HPDE6-E6E7 (cell line): ENCODE measurements around the gene OVAAL.
A peak's percentile ranks its signal among the peaks of the same experiment; 100 is the strongest.

Source experiments
- DNase-seq: peaks from one replicate; pipeline ENCODE4 v3.0.0; 2011; ENCODE audit warnings: missing footprints; ENCODE audit errors: extremely low spot score

OVAAL gene

GRCh38 chr1:180606155-180606554, 47.4 kb downstream of the OVAAL start:
- no peak for DNase-seq

- DNase-seq, result no peak
These were observed 51.1 kb downstream of the OVAAL start for GRCh38 chr1:180609643-180610555.

- DNase-seq, result no peak
These were observed 51.8 kb downstream of the OVAAL start for GRCh38 chr1:180610556-180611015.

GRCh38 chr1:180611016-180611930, 52.5 kb downstream of the OVAAL start:
- peak; percentile 38 for DNase-seq

- DNase-seq, result no peak
These were observed 53.9 kb downstream of the OVAAL start for GRCh38 chr1:180612632-180613031.

GRCh38 chr1:180614730-180615129, 56.0 kb downstream of the OVAAL start:
- no peak for DNase-seq

GRCh38 chr1:180615493-180616290, 56.9 kb downstream of the OVAAL start:
- no peak for DNase-seq
